SJSA1 (cell line): ENCODE data around the gene ROCK1. TPM values are rescaled to one million over a fixed set of nuclear protein-coding genes. Genes with fewer than 3 reads are reported as not detected.
"Not testable (repeated sequence)": the region's sequence is repeated elsewhere in the genome, so short reads cannot be mapped to it uniquely, and the experiment has no call there.

Experiments used
- DNase-seq, 2 experiments: peaks; one replicate each; pipeline ENCODE4 v3.0.0-alpha.2; 2015 to 2020; ENCODE audit warnings: low spot score in 2 of 2, low read depth in 1 of 2
- H3K27ac ChIP-seq: fragments of 250-450 bp; sonication (Bioruptor Pico); 2 replicates; pipeline ENCODE4 v1.5.1; 2020; ENCODE audit warnings: mild to moderate bottlenecking, moderate library complexity
- H3K27me3 ChIP-seq: fragments of 250-450 bp; sonication (Bioruptor Pico); replicated peaks from 2 replicates; pipeline ENCODE4 v1.5.1; 2020; ENCODE audit warnings: mild to moderate bottlenecking, moderate library complexity
- H3K36me3 ChIP-seq: fragments of 250-450 bp; sonication (Bioruptor Pico); 2 replicates; pipeline ENCODE4 v1.5.1; 2020; ENCODE audit warnings: mild to moderate bottlenecking
- H3K4me1 ChIP-seq: fragments of 250-450 bp; sonication (Bioruptor Pico); replicated peaks from 2 replicates; pipeline ENCODE4 v1.6.1; 2021; ENCODE audit warnings: mild to moderate bottlenecking
- H3K4me3 ChIP-seq: fragments of 250-450 bp; sonication (Bioruptor Pico); 2 replicates; pipeline ENCODE4 v1.5.1; 2020; ENCODE audit warnings: mild to moderate bottlenecking
- H3K9me3 ChIP-seq: fragments of 250-450 bp; sonication (Bioruptor Pico); replicated peaks from 2 replicates; pipeline ENCODE4 v1.5.1; 2020; ENCODE audit warnings: mild to moderate bottlenecking
- total RNA-seq: library from RNA; depleted of rRNA; stranded (reverse); fragments of >200 nt; shearing (Covaris generic); gene quantifications from 2 replicates; pipeline ENCODE4 v1.2.3, GENCODE V29; 2014; rRNA removed

The ROCK1 gene
- 26.4 and 43.0 TPM in 2 replicates for total RNA-seq

DNA sequence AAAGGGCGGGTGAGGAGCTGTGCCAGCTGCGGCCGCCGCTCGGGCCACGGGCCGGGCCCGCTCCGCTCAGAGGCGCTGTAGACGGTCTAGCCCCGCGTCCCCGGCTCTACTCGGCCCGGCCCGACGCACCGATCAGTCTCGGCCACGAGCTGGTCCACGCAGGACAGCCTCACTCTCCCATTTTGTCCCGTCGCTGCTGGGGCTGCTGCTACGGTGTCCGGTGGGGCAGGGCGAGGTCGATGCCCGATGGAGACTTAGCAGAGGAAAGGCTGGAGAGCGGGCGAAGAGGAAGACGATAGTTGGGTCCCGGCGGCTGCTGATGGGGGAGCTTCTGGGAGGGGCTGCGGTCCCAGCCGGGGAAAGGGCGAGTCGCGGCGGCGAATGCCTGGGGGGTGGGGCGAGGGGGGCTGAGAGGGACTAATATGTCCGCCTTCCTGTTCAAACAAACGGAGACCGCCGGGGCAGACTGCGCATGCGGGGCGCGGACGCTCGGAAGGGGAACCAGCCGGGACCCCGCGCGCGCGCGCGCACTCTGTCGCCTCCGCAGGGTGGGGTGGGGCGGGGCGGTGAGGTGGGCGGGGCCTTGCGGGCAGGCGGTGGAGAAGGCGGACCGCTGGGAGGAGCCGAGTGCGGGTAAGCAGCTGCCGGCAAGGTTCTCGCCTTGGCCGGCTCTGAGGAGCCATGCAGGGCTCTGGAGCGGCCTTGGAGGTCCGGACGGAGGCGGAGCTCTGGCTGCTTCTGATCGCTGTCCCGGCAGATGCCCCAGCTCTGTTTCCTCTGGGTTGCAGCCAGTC is at the start of gene ROCK1:
TSS of gene ROCK1 (minus strand) at position 468 of the 794 bp plus-strand sequence. CDS start 903 bp downstream, outside the sequence.
- H3K4me1 ChIP-seq: peaks cover 26% of the 10 kb centered on the region
- H3K36me3 ChIP-seq: peaks cover 9% of the 10 kb centered on the region
- peak within 1 kb of the TSS; percentile 85 for H3K27ac ChIP-seq

DNA sequence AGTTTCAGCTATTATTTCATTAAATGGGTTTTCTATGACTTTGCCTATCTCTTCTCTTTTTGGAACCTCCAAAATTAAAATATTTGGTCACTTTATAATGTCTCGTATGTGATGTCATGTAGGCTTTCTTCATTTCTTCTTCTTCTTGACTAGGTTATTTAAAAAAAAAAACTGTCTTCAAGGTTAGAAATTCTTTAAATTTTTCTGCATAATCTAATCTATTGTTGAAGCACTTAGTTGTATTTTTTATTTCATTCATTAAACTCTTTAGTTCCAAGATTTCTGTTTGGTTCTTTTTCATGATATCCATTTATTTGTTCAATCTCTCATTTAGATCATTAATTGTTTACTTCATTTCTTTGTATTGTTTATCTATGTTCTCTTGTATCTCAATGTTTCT is 43.8 kb upstream of the ROCK1 start:
- H3K9me3 ChIP-seq: peaks cover 6% of the 10 kb centered on the region; the same call in 1 of the 2 replicates
- no peaks in the 10 kb centered on the region for H3K36me3 ChIP-seq
- H3K27ac ChIP-seq: no peak overlapping the region
- H3K4me3 ChIP-seq: no peak overlapping the region
- H3K27me3 ChIP-seq: no peaks in the 10 kb centered on the region
- DNase-seq: no peak
- H3K4me1 ChIP-seq: no peaks in the 10 kb centered on the region

More for the DNA sequence above, at the start of gene ROCK1:
- DNase-seq: peak; percentile 88 to 99
- Histone ChIP-seq H3K9me3 (0 out of 2 replicates have a peak, but pooled peaks cover 2% of the 10 kb centered on the region), H3K27me3 (no peaks in the 10 kb centered on the region), H3K4me3 (peak within 1 kb of the TSS; percentile 97)

DNA sequence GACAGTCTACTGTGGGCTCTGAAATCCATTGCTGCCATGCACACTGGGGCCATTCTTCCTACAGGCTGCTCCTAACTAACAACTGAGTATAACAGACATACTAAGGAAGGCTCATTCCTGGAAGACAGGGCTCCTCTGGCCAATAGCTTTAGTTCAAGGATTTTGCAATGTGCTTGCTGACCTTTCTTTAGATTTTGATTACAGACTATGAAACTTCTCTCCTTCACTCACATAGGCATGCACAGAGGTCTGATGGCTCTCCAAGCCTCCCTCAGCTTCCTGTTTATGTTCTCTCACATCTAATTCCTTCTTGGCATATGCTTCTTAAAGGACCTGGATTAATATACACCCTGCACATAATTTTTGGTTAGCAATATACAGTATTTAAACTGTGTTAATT is 34.4 kb upstream of the ROCK1 start:
- H3K36me3 ChIP-seq: no peaks in the 10 kb centered on the region
- no peak for DNase-seq
- no peaks in the 10 kb centered on the region for H3K4me1 ChIP-seq
- H3K4me3 ChIP-seq: no peak overlapping the region
- H3K27me3 ChIP-seq: no peaks in the 10 kb centered on the region
- H3K27ac ChIP-seq: no peak overlapping the region
- no peaks in the 10 kb centered on the region for H3K9me3 ChIP-seq

GRCh38 chr18:21145371-21145770 is 33.8 kb upstream of the ROCK1 start:
- no peaks in the 10 kb centered on the region for H3K36me3 ChIP-seq
- H3K27me3 ChIP-seq: no peaks in the 10 kb centered on the region
- H3K4me1 ChIP-seq: no peaks in the 10 kb centered on the region
- no peaks in the 10 kb centered on the region for H3K9me3 ChIP-seq
- DNase-seq: no peak
- no peak overlapping the region for H3K27ac ChIP-seq
- H3K4me3 ChIP-seq: no peak overlapping the region

DNA sequence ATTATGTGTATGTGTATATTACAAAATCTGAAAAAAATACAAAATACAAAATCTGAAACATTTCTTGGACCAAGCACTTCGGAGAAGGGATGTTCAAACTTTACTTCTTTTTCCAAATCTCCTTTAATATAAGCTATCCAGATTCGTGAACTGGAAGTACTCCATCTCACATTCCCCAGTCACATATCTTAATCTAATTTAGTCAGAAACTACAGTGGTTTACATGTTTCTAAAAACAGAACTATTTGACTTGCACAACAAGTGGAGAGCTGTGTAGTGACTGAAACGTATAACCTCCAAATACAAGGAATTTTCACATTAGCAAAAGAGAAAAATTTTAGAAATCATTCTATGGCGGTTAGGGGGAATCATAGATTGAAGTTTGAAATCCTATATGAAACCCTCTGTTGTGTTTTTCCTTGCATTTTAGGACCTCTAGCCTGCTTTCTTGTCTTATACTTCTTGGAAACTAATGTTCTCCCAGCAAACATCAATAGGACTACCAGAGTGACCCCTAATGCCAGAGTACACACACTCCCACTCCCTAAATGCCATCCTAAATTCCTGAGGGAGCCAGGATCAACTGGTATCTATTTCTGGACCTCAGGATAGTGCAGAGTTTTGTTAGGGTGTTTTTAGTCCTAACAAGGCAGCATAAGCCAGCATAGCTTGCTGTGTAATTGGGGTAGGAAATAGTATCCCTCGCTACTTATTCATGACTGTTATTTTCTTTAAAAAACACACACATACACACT is 30.2 kb upstream of the ROCK1 start:
- H3K27me3 ChIP-seq: no peaks in the 10 kb centered on the region
- H3K4me3 ChIP-seq: no peak overlapping the region
- no peaks in the 10 kb centered on the region for H3K36me3 ChIP-seq
- H3K4me1 ChIP-seq: no peaks in the 10 kb centered on the region
- H3K9me3 ChIP-seq: no peaks in the 10 kb centered on the region
- no peak overlapping the region for H3K27ac ChIP-seq
- DNase-seq: no peak

DNA sequence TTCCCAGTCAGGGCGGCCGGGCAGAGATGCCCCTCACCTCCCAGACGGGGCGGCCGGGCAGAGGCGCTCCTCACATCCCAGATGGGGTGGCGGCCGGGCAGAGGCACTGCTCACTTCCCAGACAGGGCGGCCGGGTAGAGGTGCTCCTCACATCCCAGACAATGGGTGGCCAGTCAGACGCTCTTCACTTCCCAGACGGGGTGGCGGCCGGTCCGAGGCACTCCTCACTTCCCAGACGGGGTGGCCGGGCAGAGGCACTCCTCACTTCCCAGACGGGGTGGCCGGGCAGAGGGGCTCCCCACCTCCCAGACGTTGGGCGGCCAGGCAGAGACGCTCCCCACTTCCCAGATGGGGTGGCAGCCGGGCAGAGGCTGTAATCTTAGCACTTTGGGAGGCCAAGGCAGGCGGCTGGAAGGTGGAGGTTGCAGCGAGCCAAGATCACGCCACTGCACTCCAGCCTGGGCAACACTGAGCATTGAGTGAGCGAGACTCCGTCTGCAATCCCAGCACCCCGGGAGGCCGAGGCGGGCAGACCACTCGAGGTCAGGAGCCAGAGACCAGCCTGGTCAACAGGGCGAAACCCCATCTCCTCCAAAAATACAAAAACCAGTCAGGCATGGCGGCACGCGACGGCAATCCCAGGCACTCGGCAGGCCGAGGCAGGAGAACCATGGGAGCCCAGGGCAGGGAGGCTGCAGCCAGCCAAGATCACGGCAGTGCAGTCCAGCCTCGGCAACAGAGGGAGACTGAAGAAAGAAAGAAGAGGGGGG is 26.3 kb upstream of the ROCK1 start:
- DNase-seq, H3K4me3 ChIP-seq, H3K36me3 ChIP-seq, H3K27me3 ChIP-seq, H3K9me3 ChIP-seq, H3K4me1 ChIP-seq, H3K27ac ChIP-seq: not testable (repeated sequence)

GRCh38 chr18:21134895-21135294 is 23.3 kb upstream of the ROCK1 start:
- no peaks in the 10 kb centered on the region for H3K27me3 ChIP-seq
- no peak overlapping the region for H3K4me3 ChIP-seq
- no peaks in the 10 kb centered on the region for H3K36me3 ChIP-seq
- no peaks in the 10 kb centered on the region for H3K9me3 ChIP-seq
- H3K4me1 ChIP-seq: no peaks in the 10 kb centered on the region
- H3K27ac ChIP-seq: no peak overlapping the region
- no peak for DNase-seq

- Histone ChIP-seq H3K4me3 (no peak overlapping the region), H3K27ac (no peak overlapping the region), H3K9me3 (no peaks in the 10 kb centered on the region), H3K4me1 (no peaks in the 10 kb centered on the region), H3K27me3 (no peaks in the 10 kb centered on the region), H3K36me3 (no peaks in the 10 kb centered on the region)
- no peak for DNase-seq
These were observed 20.8 kb upstream of the ROCK1 start for GRCh38 chr18:21132398-21132918.

DNA sequence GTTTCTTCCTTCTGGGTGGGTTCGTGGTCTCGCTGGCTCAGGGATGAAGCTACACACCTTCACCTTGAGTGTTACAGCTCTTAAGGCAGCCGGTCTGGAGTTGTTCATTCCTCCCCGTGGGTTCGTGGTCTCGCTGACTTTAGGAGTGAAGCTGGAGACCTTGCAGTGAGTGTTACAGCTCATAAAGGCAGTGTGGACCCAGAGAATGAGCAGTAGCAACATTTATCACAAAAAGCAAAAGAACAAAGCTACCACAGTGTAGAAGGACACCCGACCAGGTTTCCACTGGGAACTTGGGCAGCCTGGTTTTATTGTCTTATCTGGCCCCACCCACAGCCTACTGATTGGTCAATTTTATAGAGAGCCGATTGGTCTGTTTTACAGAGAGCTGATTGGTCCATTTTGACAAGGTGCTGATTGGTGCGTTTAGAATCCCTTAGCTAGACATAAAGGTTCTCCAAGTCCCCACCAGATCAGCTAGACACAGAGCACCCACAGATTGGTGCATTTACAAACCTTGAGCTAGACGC is 20.1 kb upstream of the ROCK1 start:
- Histone ChIP-seq H3K27ac (no peak overlapping the region), H3K4me1 (no peaks in the 10 kb centered on the region), H3K9me3 (no peaks in the 10 kb centered on the region), H3K27me3 (no peaks in the 10 kb centered on the region), H3K36me3 (no peaks in the 10 kb centered on the region), H3K4me3 (no peak overlapping the region)
- DNase-seq: no peak

- no peaks in the 10 kb centered on the region for H3K4me1 ChIP-seq
- DNase-seq: peak in 1 of 2 experiments; percentile 4
- no peaks in the 10 kb centered on the region for H3K9me3 ChIP-seq
- no peak overlapping the region for H3K27ac ChIP-seq
- H3K36me3 ChIP-seq: no peaks in the 10 kb centered on the region
- no peak overlapping the region for H3K4me3 ChIP-seq
- no peaks in the 10 kb centered on the region for H3K27me3 ChIP-seq
These were observed 18.1 kb upstream of the ROCK1 start for GRCh38 chr18:21129566-21130216.

- Histone ChIP-seq H3K27ac (no peak overlapping the region), H3K36me3 (no peaks in the 10 kb centered on the region), H3K4me3 (no peak overlapping the region), H3K4me1 (peaks cover 3% of the 10 kb centered on the region), H3K27me3 (no peaks in the 10 kb centered on the region), H3K9me3 (no peaks in the 10 kb centered on the region)
- no peak for DNase-seq
These were observed 11.8 kb upstream of the ROCK1 start for GRCh38 chr18:21123290-21123926.

GRCh38 chr18:21118806-21119205 is 7.2 kb upstream of the ROCK1 start:
- Histone ChIP-seq H3K27ac (no peak overlapping the region), H3K27me3 (no peaks in the 10 kb centered on the region), H3K4me1 (peaks cover 37% of the 10 kb centered on the region), H3K9me3 (no peaks in the 10 kb centered on the region), H3K4me3 (no peak overlapping the region), H3K36me3 (no peaks in the 10 kb centered on the region)
- DNase-seq: no peak
